Ishikawa (cell line): Measurements from ENCODE around the gene TGFBR3.

ENCODE experiments used
- CEBPB ChIP-seq: IDR thresholded peaks from 2 replicates; pipeline ENCODE4 v1.6.1; 2012
- CREB1 ChIP-seq: IDR thresholded peaks from 2 replicates; pipeline ENCODE4 v1.6.1; 2012; ENCODE audit warnings: low read depth
- EGR1 ChIP-seq: IDR thresholded peaks from 2 replicates; pipeline ENCODE4 v1.6.1; 2012
- EP300 ChIP-seq: IDR thresholded peaks from 2 replicates; pipeline ENCODE4 v1.6.1; 2012; ENCODE audit warnings: borderline replicate concordance
- FOXM1 ChIP-seq: IDR thresholded peaks from 2 replicates; pipeline ENCODE4 v1.6.1; 2012; ENCODE audit warnings: low read depth, borderline replicate concordance
- MAX ChIP-seq: IDR thresholded peaks from 2 replicates; pipeline ENCODE4 v1.6.1; 2012
- NFIC ChIP-seq: IDR thresholded peaks from 2 replicates; pipeline ENCODE4 v1.6.1; 2012
- RAD21 ChIP-seq: IDR thresholded peaks from 2 replicates; pipeline ENCODE4 v1.6.1; 2012; ENCODE audit warnings: low read depth
- REST ChIP-seq: IDR thresholded peaks from 2 replicates; pipeline ENCODE4 v1.6.1; 2012; ENCODE audit warnings: low read depth, mild to moderate bottlenecking
- TAF1 ChIP-seq: IDR thresholded peaks from 2 replicates; pipeline ENCODE4 v1.6.1; 2012; ENCODE audit warnings: low read depth, mild to moderate bottlenecking
- TCF12 ChIP-seq: IDR thresholded peaks from 2 replicates; pipeline ENCODE4 v1.6.1; 2012; ENCODE audit warnings: low read depth
- TEAD4 ChIP-seq: IDR thresholded peaks from 2 replicates; pipeline ENCODE4 v1.6.1; 2012
- USF1 ChIP-seq: IDR thresholded peaks from 2 replicates; pipeline ENCODE4 v1.6.1; 2012
- YY1 ChIP-seq: IDR thresholded peaks from 2 replicates; pipeline ENCODE4 v1.6.1; 2012; ENCODE audit warnings: low read depth
- ZBTB7A ChIP-seq: IDR thresholded peaks from 2 replicates; pipeline ENCODE4 v1.6.1; 2012; ENCODE audit warnings: low read depth

The TGFBR3 gene

GRCh38 chr1:91733108-91733710, 152.7 kb downstream of the TGFBR3 start:
- TF ChIP-seq FOXM1, result no peak
- TF ChIP-seq RAD21, result no peak

- TF ChIP-seq RAD21 (peak; percentile 26; the same call in 1 of the 2 replicates), TAF1 (no peak), EP300 (peak; percentile 93), TCF12 (peak; percentile 92), ZBTB7A (no peak), TEAD4 (peak; percentile 73; the same call in 1 of the 2 replicates), CREB1 (peak; percentile 8; the same call in 1 of the 2 replicates), REST (no peak), MAX (peak; percentile 77), FOXM1 (peak; percentile 66; the same call in 1 of the 2 replicates), CEBPB (0 out of 2 replicates have a peak, but pooled peaks have one; percentile 15), NFIC (peak; percentile 84), EGR1 (no peak), USF1 (0 out of 2 replicates have a peak, but pooled peaks have one; percentile 26), YY1 (0 out of 2 replicates have a peak, but pooled peaks have one; percentile 14)
Observed at GRCh38 chr1:91732291-91733107, 153.5 kb downstream of the TGFBR3 start.

GRCh38 chr1:91731815-91732214, 154.1 kb downstream of the TGFBR3 start:
- TF ChIP-seq USF1, result no peak
- no peak; the same call in 1 of the 2 replicates for TF ChIP-seq CEBPB
- TF ChIP-seq NFIC, result peak; percentile 98
- TF ChIP-seq TEAD4, result peak; percentile 79
- no peak; the same call in 1 of the 2 replicates for TF ChIP-seq MAX
- peak; percentile 80 for TF ChIP-seq TCF12
- no peak for TF ChIP-seq TAF1
- no peak for TF ChIP-seq REST
- TF ChIP-seq EP300, result peak; percentile 82; the same call in 1 of the 2 replicates
- peak; percentile 53; the same call in 1 of the 2 replicates for TF ChIP-seq FOXM1
- TF ChIP-seq ZBTB7A, result no peak
- 0 out of 2 replicates have a peak, but pooled peaks have one; percentile 26 for TF ChIP-seq EGR1
- TF ChIP-seq CREB1, result no peak
- TF ChIP-seq YY1, result no peak
- TF ChIP-seq RAD21, result no peak; the same call in 1 of the 2 replicates

- TF ChIP-seq FOXM1, result no peak
- TF ChIP-seq TCF12, result no peak
- TF ChIP-seq EGR1, result no peak
- no peak for TF ChIP-seq TEAD4
- TF ChIP-seq YY1, result no peak
- TF ChIP-seq REST, result no peak
- no peak for TF ChIP-seq MAX
- TF ChIP-seq ZBTB7A, result no peak
- no peak for TF ChIP-seq RAD21
Observed at GRCh38 chr1:91730801-91731732, 154.9 kb downstream of the TGFBR3 start.
